WTC11 (cell line): ENCODE measurements around the gene PRKAR2B. TPM values are rescaled to one million over a fixed set of nuclear protein-coding genes. Genes with fewer than 3 reads are reported as not detected.

Experiments
- ATAC-seq: fragments of 200-7000 bp; cut with Tn5 transposase; 2 replicates; pipeline ENCODE4 v1.10.0; 2021; ENCODE audit warnings: mild to moderate bottlenecking, moderate library complexity
- CTCF ChIA-PET: fragments of 300-600 bp; sonication (Branson Sonifier 250); formaldehyde crosslinking; loops from one replicate; lab custom pipeline; 2021; ENCODE audit warnings: antibody characterized with exemption; lab: Charles Lee
- POLR2A ChIA-PET: fragments of 350-600 bp; sonication (Branson Sonifier 250); formaldehyde crosslinking; loops from one replicate; lab custom pipeline; 2021; ENCODE audit warnings: antibody characterized with exemption; lab: Charles Lee
- DNase-seq: peaks from one replicate; pipeline ENCODE4 v3.0.0; 2021; ENCODE audit warnings: low spot score
- H3K27ac Mint-ChIP-seq: 2 replicates; pipeline ENCODE4 v1.8.0; 2021; ENCODE audit warnings: mixed read lengths
- H3K27me3 Mint-ChIP-seq: 2 replicates; pipeline ENCODE4 v1.8.0; 2021; ENCODE audit warnings: low read depth, mild to moderate bottlenecking, moderate library complexity, mixed read lengths
- H3K36me3 Mint-ChIP-seq: 2 replicates; pipeline ENCODE4 v1.8.0; 2021; ENCODE audit warnings: mixed read lengths
- H3K4me1 Mint-ChIP-seq: 2 replicates; pipeline ENCODE4 v1.8.0; 2022; ENCODE audit warnings: mixed read lengths
- H3K4me3 Mint-ChIP-seq: 2 replicates; pipeline ENCODE4 v1.8.0; 2021; ENCODE audit warnings: mild to moderate bottlenecking, moderate library complexity, mixed read lengths
- H3K9me3 Mint-ChIP-seq: 2 replicates; pipeline ENCODE4 v1.8.0; 2021; ENCODE audit warnings: mixed read lengths
- AFF4 ChIP-seq: sonication (generic); formaldehyde crosslinking; IDR thresholded peaks from 2 replicates; pipeline ENCODE4 v1.8.1; 2023; ENCODE audit warnings: mild to moderate bottlenecking, missing genetic modification reagents, borderline replicate concordance
- CREB1 ChIP-seq: sonication (generic); formaldehyde crosslinking; IDR thresholded peaks from 2 replicates; pipeline ENCODE4 v1.8.0; 2023; ENCODE audit warnings: mild to moderate bottlenecking, missing genetic modification reagents
- CREM ChIP-seq: sonication (generic); formaldehyde crosslinking; IDR thresholded peaks from 2 replicates; pipeline ENCODE4 v1.8.1; 2022; ENCODE audit warnings: mild to moderate bottlenecking, missing genetic modification reagents, moderate library complexity
- EMX1 ChIP-seq: fragments of 250-450 bp; sonication (Bioruptor Pico); IDR thresholded peaks from 2 replicates; pipeline ENCODE4 v1.8.0; 2021; ENCODE audit warnings: mild to moderate bottlenecking
- FOXJ3 ChIP-seq: sonication (generic); formaldehyde crosslinking; IDR thresholded peaks from 2 replicates; pipeline ENCODE4 v1.9.0; 2021; ENCODE audit warnings: missing genetic modification reagents, mild to moderate bottlenecking, borderline replicate concordance
- FOXP1 ChIP-seq: sonication (generic); formaldehyde crosslinking; IDR thresholded peaks from 2 replicates; pipeline ENCODE4 v1.8.0; 2022; ENCODE audit warnings: missing genetic modification reagents, mild to moderate bottlenecking, moderate library complexity, borderline replicate concordance
- GABPB1 ChIP-seq: sonication (generic); formaldehyde crosslinking; IDR thresholded peaks from 2 replicates; pipeline ENCODE4 v1.8.1; 2023; ENCODE audit warnings: mild to moderate bottlenecking, missing genetic modification reagents
- HMGXB4 ChIP-seq: sonication (generic); formaldehyde crosslinking; IDR thresholded peaks from 2 replicates; pipeline ENCODE4 v1.8.1; 2023; ENCODE audit warnings: mild to moderate bottlenecking, moderate library complexity, missing genetic modification reagents
- IRF1 ChIP-seq: sonication (generic); formaldehyde crosslinking; IDR thresholded peaks from 2 replicates; pipeline ENCODE4 v1.8.0; 2023; ENCODE audit warnings: missing genetic modification reagents
- NFE2L1 ChIP-seq: sonication (generic); formaldehyde crosslinking; IDR thresholded peaks from 2 replicates; pipeline ENCODE4 v1.8.1; 2023; ENCODE audit warnings: missing genetic modification reagents
- RELA ChIP-seq: sonication (generic); formaldehyde crosslinking; IDR thresholded peaks from 2 replicates; pipeline ENCODE4 v1.8.1; 2022; ENCODE audit warnings: missing genetic modification reagents, mild to moderate bottlenecking, borderline replicate concordance
- SP1 ChIP-seq: sonication (generic); formaldehyde crosslinking; conservative IDR thresholded peaks from 2 replicates; pipeline ENCODE4 v1.8.1; 2022; ENCODE audit warnings: missing genetic modification reagents
- USF1 ChIP-seq: sonication (generic); formaldehyde crosslinking; IDR thresholded peaks from 2 replicates; pipeline ENCODE4 v1.8.0; 2022; ENCODE audit warnings: mild to moderate bottlenecking, missing genetic modification reagents
- ZMAT4 ChIP-seq: fragments of 250-450 bp; sonication (Bioruptor Pico); IDR thresholded peaks from 2 replicates; pipeline ENCODE4 v1.9.0; 2021; ENCODE audit warnings: mild to moderate bottlenecking
- ZNF121 ChIP-seq: sonication (generic); formaldehyde crosslinking; IDR thresholded peaks from 2 replicates; pipeline ENCODE4 v1.8.0; 2023; ENCODE audit warnings: missing genetic modification reagents
- ZNF138 ChIP-seq: sonication (generic); formaldehyde crosslinking; conservative IDR thresholded peaks from 2 replicates; pipeline ENCODE4 v1.8.1; 2022; ENCODE audit warnings: mild to moderate bottlenecking, moderate library complexity, missing genetic modification reagents
- ZNF263 ChIP-seq: sonication (generic); formaldehyde crosslinking; IDR thresholded peaks from 2 replicates; pipeline ENCODE4 v1.8.1; 2022; ENCODE audit warnings: low read depth, mild to moderate bottlenecking, moderate library complexity, missing genetic modification reagents
- total RNA-seq: library from RNA; stranded (reverse); gene quantifications from 3 replicates; pipeline ENCODE4 v1.2.3, GENCODE V29; 2021
- TF ChIP-seq, protein P1 (sequence below): sonication (generic); formaldehyde crosslinking; IDR thresholded peaks from 2 replicates; pipeline ENCODE4 v1.8.0; 2022; ENCODE audit warnings: mild to moderate bottlenecking, missing genetic modification reagents
- TF ChIP-seq, protein P2 (sequence below): sonication (generic); formaldehyde crosslinking; IDR thresholded peaks from 2 replicates; pipeline ENCODE4 v1.8.1; 2022; ENCODE audit warnings: mild to moderate bottlenecking, missing genetic modification reagents, moderate library complexity, borderline replicate concordance

PRKAR2B gene
- total RNA-seq, 1 experiment from 2014 or later, result 29.6 TPM

GRCh38 chr7:107078517-107078966 lies 34.0 kb downstream of the PRKAR2B start:
- no peak for TF ChIP-seq ZNF263 (CRISPR knock-in tag)
- no peak for TF ChIP-seq ZMAT4
- TF ChIP-seq AFF4, result no peak
- ATAC-seq (peak; percentile 72), DNase-seq (no peak)
- POLR2A ChIA-PET, result no interaction called here
- no peaks in the 10 kb centered on the region for H3K36me3 Mint-ChIP-seq
- no peaks in the 10 kb centered on the region for H3K27me3 Mint-ChIP-seq
- H3K9me3 Mint-ChIP-seq, result no peaks in the 10 kb centered on the region
- no peak overlapping the region for H3K27ac Mint-ChIP-seq
- CTCF ChIA-PET, result interaction anchor here (1.7 kb wide), 1 partner anchor 29 kb away, joined by 5 read pairs; no protein-coding TSS in a partner anchor
- peaks cover 19% of the 10 kb centered on the region for H3K4me1 Mint-ChIP-seq
- no peak overlapping the region for H3K4me3 Mint-ChIP-seq

- ChIA-PET POLR2A (no interaction called here), CTCF (interaction anchor here (1.7 kb wide), 1 partner anchor 30 kb away, joined by 5 read pairs; no protein-coding TSS in a partner anchor)
- Mint-ChIP-seq H3K9me3 (no peaks in the 10 kb centered on the region), H3K4me1 (peaks cover 19% of the 10 kb centered on the region), H3K4me3 (no peak overlapping the region), H3K27ac (peak overlapping the region; percentile 7; the same call in 1 of the 2 replicates)
- DNase-seq, result no peak
- ATAC-seq, result no peak
- TF ChIP-seq, protein P1, sequence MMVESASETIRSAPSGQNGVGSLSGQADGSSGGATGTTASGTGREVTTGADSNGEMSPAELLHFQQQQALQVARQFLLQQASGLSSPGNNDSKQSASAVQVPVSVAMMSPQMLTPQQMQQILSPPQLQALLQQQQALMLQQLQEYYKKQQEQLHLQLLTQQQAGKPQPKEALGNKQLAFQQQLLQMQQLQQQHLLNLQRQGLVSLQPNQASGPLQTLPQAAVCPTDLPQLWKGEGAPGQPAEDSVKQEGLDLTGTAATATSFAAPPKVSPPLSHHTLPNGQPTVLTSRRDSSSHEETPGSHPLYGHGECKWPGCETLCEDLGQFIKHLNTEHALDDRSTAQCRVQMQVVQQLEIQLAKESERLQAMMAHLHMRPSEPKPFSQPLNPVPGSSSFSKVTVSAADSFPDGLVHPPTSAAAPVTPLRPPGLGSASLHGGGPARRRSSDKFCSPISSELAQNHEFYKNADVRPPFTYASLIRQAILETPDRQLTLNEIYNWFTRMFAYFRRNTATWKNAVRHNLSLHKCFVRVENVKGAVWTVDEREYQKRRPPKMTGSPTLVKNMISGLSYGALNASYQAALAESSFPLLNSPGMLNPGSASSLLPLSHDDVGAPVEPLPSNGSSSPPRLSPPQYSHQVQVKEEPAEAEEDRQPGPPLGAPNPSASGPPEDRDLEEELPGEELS (CRISPR knock-in tag), result no peak
- no peak for TF ChIP-seq ZNF138
- no peak for TF ChIP-seq GABPB1 (CRISPR knock-in tag)
- TF ChIP-seq CREM (CRISPR knock-in tag), result no peak
- no peak for TF ChIP-seq CREB1
- no peak for TF ChIP-seq USF1 (CRISPR knock-in tag)
- TF ChIP-seq FOXP1 (CRISPR knock-in tag), result no peak
- no peak for TF ChIP-seq FOXJ3 (CRISPR knock-in tag)
- no peak for TF ChIP-seq ZNF121 (CRISPR knock-in tag)
- TF ChIP-seq, protein P2, sequence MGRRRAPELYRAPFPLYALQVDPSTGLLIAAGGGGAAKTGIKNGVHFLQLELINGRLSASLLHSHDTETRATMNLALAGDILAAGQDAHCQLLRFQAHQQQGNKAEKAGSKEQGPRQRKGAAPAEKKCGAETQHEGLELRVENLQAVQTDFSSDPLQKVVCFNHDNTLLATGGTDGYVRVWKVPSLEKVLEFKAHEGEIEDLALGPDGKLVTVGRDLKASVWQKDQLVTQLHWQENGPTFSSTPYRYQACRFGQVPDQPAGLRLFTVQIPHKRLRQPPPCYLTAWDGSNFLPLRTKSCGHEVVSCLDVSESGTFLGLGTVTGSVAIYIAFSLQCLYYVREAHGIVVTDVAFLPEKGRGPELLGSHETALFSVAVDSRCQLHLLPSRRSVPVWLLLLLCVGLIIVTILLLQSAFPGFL, result no peak
- TF ChIP-seq HMGXB4 (CRISPR knock-in tag), result no peak
- no peak for TF ChIP-seq NFE2L1 (CRISPR knock-in tag)
- no peak for TF ChIP-seq EMX1 (CRISPR knock-in tag)
- TF ChIP-seq IRF1 (CRISPR knock-in tag), result no peak
- no peak for TF ChIP-seq RELA (CRISPR knock-in tag)
- no peak for TF ChIP-seq SP1 (CRISPR knock-in tag)
- TF ChIP-seq, all 79 proteins: peak for 0
- Mint-ChIP-seq H3K27me3 (no peaks in the 10 kb centered on the region), H3K36me3 (no peaks in the 10 kb centered on the region)
Observed at GRCh38 chr7:107079212-107079940, 34.9 kb downstream of the PRKAR2B start.
